HCT116 (cell line): ENCODE measurements around the gene METTL25. TPM values are rescaled to one million over a fixed set of nuclear protein-coding genes. Genes with fewer than 3 reads are reported as not detected.

ENCODE experiments used
- ATAC-seq: fragments of 200-7000 bp; cut with Tn5 transposase; 2 replicates; pipeline ENCODE4 v1.9.1; 2020; ENCODE audit warnings: mild to moderate bottlenecking, moderate library complexity
- BruUV-seq: library from RNA; stranded (reverse); fragments of 400-500 nt; replicated peaks from 2 replicates; lab custom pipeline; 2021; lab: Mats Ljungman, UMichigan
- CTCF ChIA-PET: fragments of 300-600 bp; sonication (Branson Sonifier 250); formaldehyde crosslinking; loops from one replicate; lab custom pipeline; 2021; ENCODE audit warnings: antibody characterized with exemption; lab: Charles Lee
- POLR2A ChIA-PET: fragments of 300-600, 350-600 bp; sonication (Branson Sonifier 250); formaldehyde crosslinking; loops from one replicate; lab custom pipeline; 2021; ENCODE audit warnings: antibody characterized with exemption; lab: Charles Lee
- RAD21 ChIA-PET, 2 experiments: fragments of 300-600 bp; sonication (Branson Sonifier 250); formaldehyde crosslinking; loops; one replicate each; lab custom pipeline; 2023; ENCODE audit warnings: low total read pairs in 2 of 2; ENCODE audit not compliant: uncharacterized antibody in 2 of 2, unreplicated experiment in 2 of 2, low non-redundant PET in 1 of 2; lab: Charles Lee
- DNase-seq: peaks from one replicate; pipeline ENCODE4 v3.0.0-alpha.2; 2010; ENCODE audit warnings: low read depth, low spot score
- H2AFZ ChIP-seq: fragments of 200-600 bp; shearing (Covaris generic), sonication (generic); 2 replicates; pipeline ENCODE4 v1.6.1; 2017; ENCODE audit warnings: low read depth, mixed run types, mixed read lengths, antibody characterized with exemption, low read length; ENCODE audit not compliant: poor library complexity, severe bottlenecking
- H3K27ac ChIP-seq: 2 replicates; pipeline ENCODE4 v1.5.1; 2012; ENCODE audit warnings: low read depth, low read length
- H3K27me3 ChIP-seq: fragments of 200-600 bp; sonication (generic); 2 replicates; pipeline ENCODE4 v1.6.1; 2016; ENCODE audit warnings: mixed run types, low read length, mixed read lengths; ENCODE audit not compliant: insufficient read depth
- H3K36me3 ChIP-seq, 2 experiments: fragments of 200-500 bp in 1 of 2; fragments of 200-600 bp in 1 of 2; sonication (Bioruptor generic) in 1 of 2; sonication (generic) in 1 of 2; 2 replicates each; pipeline versions ENCODE4 v1.5.1 to v1.6.1; 2014 to 2016; ENCODE audit warnings: low read length in 2 of 2, inconsistent platforms in 1 of 2, mixed read lengths in 1 of 2, mixed run types in 1 of 2; ENCODE audit not compliant: insufficient read depth in 2 of 2, control insufficient read depth in 1 of 2
- H3K4me1 ChIP-seq, 2 experiments: fragments of 200-600 bp in 1 of 2; sonication (generic) in 1 of 2; 2 replicates each; pipeline versions ENCODE4 v1.5.1 to v1.6.1; 2012 to 2017; ENCODE audit warnings: low read length in 2 of 2, inconsistent platforms in 1 of 2, mild to moderate bottlenecking in 1 of 2, mixed read lengths in 1 of 2, mixed run types in 1 of 2, moderate library complexity in 1 of 2; ENCODE audit not compliant: insufficient read depth in 2 of 2, control insufficient read depth in 1 of 2
- H3K4me2 ChIP-seq: fragments of 200-600 bp; sonication (generic); 2 replicates; pipeline ENCODE4 v1.6.1; 2017; ENCODE audit warnings: mixed run types, low read length, mixed read lengths
- H3K4me3 ChIP-seq, 2 experiments: fragments of 200-600 bp in 1 of 2; sonication (generic) in 1 of 2; replicated peaks in 1 of 2; 2 replicates each; pipeline ENCODE4 v1.5.1; 2011 to 2016; ENCODE audit warnings: low read length in 2 of 2, control low read depth in 1 of 2, low read depth in 1 of 2, mild to moderate bottlenecking in 1 of 2, mixed read lengths in 1 of 2, mixed run types in 1 of 2
- H3K79me2 ChIP-seq: fragments of 200-600 bp; sonication (generic); 2 replicates; pipeline ENCODE4 v1.6.1; 2017; ENCODE audit warnings: mild to moderate bottlenecking, mixed run types, low read length, moderate library complexity, mixed read lengths; ENCODE audit not compliant: insufficient read depth
- H3K9ac ChIP-seq: fragments of 200-600 bp; sonication (generic); 2 replicates; pipeline ENCODE4 v1.6.1; 2016; ENCODE audit warnings: low read length, mixed read lengths
- H3K9me2 ChIP-seq: fragments of 200-600 bp; sonication (generic), shearing (Covaris generic); 2 replicates; pipeline ENCODE4 v1.6.1; 2017; ENCODE audit warnings: mixed run types, mild to moderate bottlenecking, moderate library complexity; ENCODE audit not compliant: insufficient read depth
- H3K9me3 ChIP-seq, 2 experiments: fragments of 200-500 bp in 1 of 2; fragments of 200-600 bp in 1 of 2; sonication (Bioruptor generic) in 1 of 2; sonication (generic) in 1 of 2; 2 replicates each; pipeline ENCODE4 v1.6.1; 2014 to 2017; ENCODE audit warnings: low read length in 2 of 2, mixed read lengths in 2 of 2, inconsistent platforms in 1 of 2, low read depth in 1 of 2, mild to moderate bottlenecking in 1 of 2, mixed run types in 1 of 2, moderate library complexity in 1 of 2; ENCODE audit not compliant: control insufficient read depth in 1 of 2, insufficient read depth in 1 of 2
- H4K20me1 ChIP-seq: fragments of 200-600 bp; sonication (generic), shearing (Covaris generic); 2 replicates; pipeline ENCODE4 v1.6.1; 2017; ENCODE audit warnings: mixed run types, mild to moderate bottlenecking, moderate library complexity; ENCODE audit not compliant: insufficient read depth
- ATF3 ChIP-seq: IDR thresholded peaks from 2 replicates; pipeline ENCODE4 v1.6.1; 2012
- CTCF ChIP-seq, 3 experiments: fragments of 200-600 bp in 1 of 3; sonication (generic) in 1 of 3; IDR thresholded peaks in 2 of 3; conservative IDR thresholded peaks in 1 of 3; 2 replicates each; pipeline ENCODE4 v1.5.1; 2012 to 2017; ENCODE audit warnings: low read depth in 2 of 3, low read length in 2 of 3, antibody characterized with exemption in 1 of 3, borderline replicate concordance in 1 of 3, control low read depth in 1 of 3, mild to moderate bottlenecking in 1 of 3, mixed read lengths in 1 of 3, mixed run types in 1 of 3, moderate library complexity in 1 of 3; ENCODE audit not compliant: insufficient read depth in 1 of 3
- EZH2 ChIP-seq: fragments of 200-600 bp; sonication (generic); IDR thresholded peaks from 2 replicates; pipeline ENCODE4 v1.6.1; 2017; ENCODE audit warnings: antibody characterized with exemption, mixed run types
- intact Hi-C: fragments of 100-400 bp; cut with micrococcal nuclease; formaldehyde crosslinking; loops from 2 replicates; pipeline ENCODE4 v1.10.0; 2022
- total RNA-seq: library from RNA; stranded (reverse); gene quantifications from one replicate; pipeline ENCODE4 v1.2.1, GENCODE V29; 2021; ENCODE audit not compliant: unreplicated experiment

METTL25 gene
- total RNA-seq, 1 experiment from 2014 or later: 4.4 TPM

- POLR2A ChIA-PET: no interaction called here
These were observed 159.5 kb downstream of the METTL25 start for GRCh38 chr12:82517808-82518207.

GRCh38 chr12:82519510-82519909 lies 161.2 kb downstream of the METTL25 start:
- RAD21 ChIA-PET: no interaction called here
- Histone ChIP-seq H3K79me2 (no peaks in the 10 kb centered on the region), H3K4me3 (no peak overlapping the region), H2AFZ (no peak overlapping the region), H3K4me2 (no peak overlapping the region), H3K4me1 (no peaks in the 10 kb centered on the region), H3K27me3 (no peaks in the 10 kb centered on the region), H3K9me2 (no peaks in the 10 kb centered on the region), H3K9me3 (no peaks in the 10 kb centered on the region), H3K9ac (no peak overlapping the region), H4K20me1 (no peaks in the 10 kb centered on the region), H3K27ac (no peak overlapping the region), H3K36me3 (no peaks in the 10 kb centered on the region)
- intact Hi-C loops: no loop called here
- TF ChIP-seq ATF3: no peak
- ATAC-seq (no peak), DNase-seq (no peak)
- CTCF ChIA-PET: no interaction called here
- no TSS peak for BruUV-seq
- POLR2A ChIA-PET: no interaction called here

More at GRCh38 chr12:82517808-82518207, 159.5 kb downstream of the METTL25 start:
- CTCF ChIA-PET: interaction anchor here (1.1 to 1.2 kb wide), 2 partner anchors 9 to 69 kb away, joined by 3 read pairs; no protein-coding TSS in a partner anchor
- Histone ChIP-seq H3K9me3 (no peaks in the 10 kb centered on the region), H3K27ac (no peak overlapping the region), H4K20me1 (no peaks in the 10 kb centered on the region), H3K9me2 (no peaks in the 10 kb centered on the region), H3K79me2 (no peaks in the 10 kb centered on the region), H3K4me3 (no peak overlapping the region), H2AFZ (no peak overlapping the region), H3K4me2 (no peak overlapping the region), H3K4me1 (no peaks in the 10 kb centered on the region), H3K36me3 (no peaks in the 10 kb centered on the region), H3K27me3 (no peaks in the 10 kb centered on the region), H3K9ac (no peak overlapping the region)
- BruUV-seq: no TSS peak
- RAD21 ChIA-PET: no interaction called here
- ATAC-seq: peak; percentile 57
- DNase-seq: no peak
- intact Hi-C loops: no loop called here
- TF ChIP-seq EZH2 (no peak), CTCF (IDR thresholded peaks at IDR 0.05 in 2 of 3, conservative IDR thresholded peaks at IDR 0.05 in 1 of 3; ENCODE audit: borderline replicate concordance in 1 of 3, insufficient read depth in 1 of 3, low read depth in 2 of 3, low read length in 2 of 3) (0 out of 6 replicates have a peak, but pooled peaks of 1 of the 3 experiments have one; percentile 4)
